ENCODE data around the gene MIX23.

MIX23 gene

DNA sequence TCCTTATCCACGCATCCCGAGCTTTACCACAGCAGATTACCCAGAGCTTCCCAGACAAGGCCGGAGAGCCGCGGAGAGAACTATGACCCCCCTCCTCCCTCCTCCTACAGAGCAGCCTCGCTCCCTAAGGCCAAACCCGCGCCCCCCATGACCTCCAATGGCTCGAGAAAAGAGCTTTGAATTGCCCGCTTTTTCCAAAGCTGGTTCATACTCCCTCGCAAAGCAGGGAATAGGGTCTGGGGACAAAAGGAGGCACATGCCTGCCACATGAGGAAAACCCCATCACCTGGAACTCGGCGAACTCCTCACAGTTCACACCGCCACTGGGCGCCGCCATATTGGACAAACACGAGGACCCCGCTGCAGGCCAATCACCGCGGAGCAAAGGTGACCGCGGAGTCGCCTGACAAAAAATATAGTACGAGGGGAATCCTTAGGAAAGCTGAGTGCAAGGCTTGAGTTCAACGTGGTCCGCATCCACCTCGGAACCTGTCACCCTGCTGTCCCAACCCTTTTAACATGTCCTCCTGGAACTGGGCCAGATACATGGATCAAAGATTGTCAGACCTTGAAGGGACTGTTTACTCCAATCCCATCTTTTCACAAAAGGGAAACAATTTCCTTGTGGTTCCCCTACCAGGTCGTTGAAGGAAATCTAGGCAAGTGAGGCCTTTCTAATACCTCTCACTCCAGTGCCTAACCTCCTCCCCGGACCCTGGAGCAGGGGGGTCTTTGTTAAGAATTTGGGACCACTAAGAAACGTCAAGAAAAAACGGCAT lies at the start of gene MIX23:
Gene MIX23 (minus strand): TSS at position 344 of the 779 bp plus-strand sequence. CDS start 7 bp downstream, at position 337.
- peak; percentile 83 for DNase-seq

DNA sequence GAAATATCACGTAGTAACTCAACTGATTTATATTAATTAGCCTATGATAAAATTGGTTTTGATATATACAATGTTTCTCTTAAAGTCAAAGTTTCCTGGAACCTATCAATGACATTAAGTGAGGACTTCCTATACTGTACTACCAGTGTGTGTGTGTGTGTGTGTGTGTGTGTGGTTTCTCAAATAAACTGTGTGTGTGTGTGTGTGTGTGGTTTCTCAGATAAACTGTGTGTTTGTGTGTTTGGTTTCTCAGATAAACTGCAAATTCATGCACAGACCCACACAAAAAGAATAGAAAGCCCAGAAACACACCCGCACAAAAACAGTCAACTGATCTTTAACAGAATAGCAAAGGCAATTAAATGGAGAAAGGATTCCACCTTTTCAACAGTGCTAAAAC lies 47.3 kb upstream of the MIX23 start:
- no peak for DNase-seq

- no peak for DNase-seq
Observed at GRCh38 chr3:122427857-122428471, 44.9 kb upstream of the MIX23 start.

DNA sequence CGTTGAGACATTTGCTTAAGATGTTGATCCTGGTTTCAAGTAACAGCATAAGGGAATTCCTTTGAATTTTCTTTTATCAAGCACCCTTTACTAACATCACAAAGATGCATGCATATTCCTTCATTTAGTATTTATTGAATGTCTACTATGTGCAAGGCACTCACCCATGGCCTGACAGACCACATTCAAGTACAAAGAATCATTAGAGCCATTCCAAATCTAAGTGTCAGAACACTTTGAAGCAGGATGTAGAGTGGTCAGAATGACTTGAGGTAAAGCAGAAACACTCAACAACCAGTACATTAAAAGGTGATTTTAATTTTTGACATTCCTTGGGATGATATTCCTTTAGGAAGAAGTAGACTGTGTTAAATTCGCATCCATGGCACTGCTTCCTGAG lies 38.8 kb upstream of the MIX23 start:
- DNase-seq, result no peak

- no peak for DNase-seq
Observed at GRCh38 chr3:122421101-122421500, 38.1 kb upstream of the MIX23 start.

DNA sequence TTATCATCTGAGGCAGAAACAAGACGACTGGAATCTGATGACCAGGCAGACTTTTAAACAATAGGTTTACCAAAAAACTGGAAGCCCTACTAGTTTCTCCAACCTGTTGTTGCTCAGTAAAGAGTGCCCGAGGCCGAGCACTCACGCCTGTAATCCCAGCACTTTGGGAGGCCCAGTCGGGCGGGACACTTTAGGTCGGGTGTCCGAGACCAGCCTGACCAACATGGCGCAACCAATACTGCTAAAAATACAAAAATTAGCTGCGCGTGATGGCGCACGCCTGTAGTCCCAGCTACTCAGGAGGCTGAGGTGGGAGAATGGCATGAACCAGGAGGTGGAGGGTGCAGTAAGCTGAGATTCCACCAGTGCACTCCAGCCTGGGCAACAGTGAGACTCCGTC lies 33.9 kb upstream of the MIX23 start:
- DNase-seq, result no peak

GRCh38 chr3:122415762-122416654 lies 33.0 kb upstream of the MIX23 start, which contains the start of gene WDR5B:
TSS of gene WDR5B (minus strand) at chr3:122416062. CDS start at chr3:122415528, 534 bp downstream.
- DNase-seq, result peak; percentile 96

GRCh38 chr3:122415104-122415744 lies 32.2 kb upstream of the MIX23 start:
- DNase-seq, result peak; percentile 43

DNA sequence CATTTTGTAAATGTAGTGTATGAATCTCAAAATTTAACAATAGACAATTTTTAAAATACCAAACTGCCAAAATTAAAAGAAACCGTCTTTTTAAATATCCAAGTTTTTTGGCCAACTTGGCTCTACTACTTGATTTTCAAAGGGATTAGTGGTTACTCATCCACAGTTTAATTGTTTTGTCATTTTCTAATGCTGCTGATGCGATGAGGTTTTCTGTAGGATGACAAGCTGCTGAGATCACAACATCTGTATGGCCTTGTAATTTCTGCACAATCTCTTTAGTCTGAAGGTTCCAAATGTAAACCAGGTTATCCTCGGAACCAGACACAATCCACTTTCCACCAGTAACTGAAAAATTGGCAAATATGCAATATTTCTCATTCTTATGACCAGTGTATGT lies 31.4 kb upstream of the MIX23 start:
- no peak for DNase-seq

DNA sequence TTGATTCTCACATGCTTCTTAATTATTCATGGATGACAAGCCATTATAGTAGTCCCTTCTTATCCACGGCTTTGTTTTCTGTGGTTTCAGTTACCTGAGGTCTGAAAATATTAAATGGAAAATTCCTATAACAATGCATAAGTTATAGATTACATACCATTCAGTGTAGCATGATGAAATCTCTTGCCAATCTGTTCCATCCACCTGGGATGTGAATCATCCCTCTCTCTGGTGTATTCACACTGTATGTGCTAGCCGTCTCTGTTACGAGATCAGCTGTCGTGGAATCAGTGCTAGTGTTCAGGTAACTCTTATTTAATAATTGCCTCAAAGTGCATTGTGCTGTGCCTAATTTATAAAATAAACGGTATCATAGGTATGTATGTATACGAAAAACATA lies 27.6 kb upstream of the MIX23 start:
- no peak for DNase-seq

GRCh38 chr3:122410111-122410510 lies 27.1 kb upstream of the MIX23 start:
- no peak for DNase-seq

- DNase-seq, result no peak
Observed at GRCh38 chr3:122409446-122409845, 26.4 kb upstream of the MIX23 start.

DNA sequence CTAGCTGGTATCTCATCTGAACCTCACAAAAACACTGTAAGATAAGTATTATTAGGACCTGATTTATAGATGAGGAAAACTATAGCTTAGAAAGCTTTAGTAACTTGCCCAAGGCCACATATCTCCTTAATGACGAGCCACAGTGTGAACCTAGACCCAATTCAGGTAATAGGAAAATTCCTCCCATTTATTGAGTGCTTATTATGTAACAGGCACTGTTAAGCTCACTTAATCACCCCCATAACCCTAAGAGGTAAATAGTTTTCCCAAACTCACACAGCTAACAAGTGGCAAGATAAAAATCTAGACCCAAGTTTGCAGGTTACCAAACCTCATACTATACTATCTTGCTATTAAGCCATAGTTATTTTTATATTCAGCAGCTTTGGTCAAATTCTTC lies 24.9 kb upstream of the MIX23 start:
- no peak for DNase-seq

DNA sequence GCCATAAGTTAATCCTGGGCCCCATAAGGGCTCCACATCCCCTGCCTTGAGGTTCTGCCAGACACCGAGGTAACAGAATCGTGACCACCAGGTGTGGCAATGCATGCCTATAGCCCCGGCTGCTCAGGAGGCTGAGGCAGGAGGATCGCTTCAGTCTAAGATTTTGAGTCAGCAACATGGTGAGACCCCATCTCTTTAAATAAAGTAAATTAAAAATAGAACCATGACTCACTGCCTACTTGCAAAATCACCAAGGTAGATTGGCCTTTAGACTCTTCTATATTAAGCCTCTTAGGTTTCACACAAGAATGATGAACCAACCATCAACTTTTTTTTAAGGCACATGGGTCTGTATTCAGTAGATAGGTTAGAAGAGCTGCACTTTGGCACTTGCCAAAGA lies 23.2 kb upstream of the MIX23 start:
- no peak for DNase-seq

DNA sequence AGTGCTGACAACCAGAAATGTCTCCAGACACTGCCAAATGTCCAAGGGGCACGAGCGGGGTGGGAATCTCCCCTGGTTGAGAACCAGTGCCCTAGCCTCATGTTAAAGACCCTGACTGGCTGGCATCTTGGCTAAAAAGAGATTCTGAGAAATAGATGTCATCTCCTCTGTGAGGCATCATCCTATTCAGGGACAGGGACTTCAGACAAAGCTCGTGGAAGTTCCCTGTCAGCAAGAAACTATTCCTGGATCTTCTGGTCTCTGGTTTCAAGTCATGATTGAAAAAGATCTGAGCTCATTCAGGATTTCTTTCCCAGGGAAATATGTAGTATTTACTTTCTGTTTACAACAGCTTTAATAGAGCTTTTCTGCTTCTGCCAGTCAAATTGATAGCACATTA lies 22.0 kb upstream of the MIX23 start:
- no peak for DNase-seq

DNA sequence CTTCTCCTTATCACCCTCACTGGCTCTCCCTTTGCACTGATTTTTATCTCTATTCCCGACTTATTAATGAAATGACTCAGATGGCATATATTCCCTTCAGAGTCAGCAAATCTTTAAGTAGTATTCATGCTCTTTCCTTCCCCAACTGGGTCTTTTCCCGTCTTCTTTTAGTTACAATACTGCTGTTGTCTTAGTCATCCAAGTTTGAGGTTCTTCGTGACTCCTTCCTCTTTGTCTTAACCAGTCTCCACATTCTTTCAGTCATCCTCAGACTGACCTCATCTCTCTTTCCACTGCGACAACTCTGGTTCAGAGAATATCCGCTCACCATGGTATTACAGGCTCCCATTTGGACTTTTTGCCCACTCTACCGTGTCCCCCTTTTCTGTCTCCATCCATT lies 20.5 kb upstream of the MIX23 start:
- DNase-seq, result no peak

GRCh38 chr3:122398920-122399319 lies 15.9 kb upstream of the MIX23 start:
- DNase-seq, result no peak

DNA sequence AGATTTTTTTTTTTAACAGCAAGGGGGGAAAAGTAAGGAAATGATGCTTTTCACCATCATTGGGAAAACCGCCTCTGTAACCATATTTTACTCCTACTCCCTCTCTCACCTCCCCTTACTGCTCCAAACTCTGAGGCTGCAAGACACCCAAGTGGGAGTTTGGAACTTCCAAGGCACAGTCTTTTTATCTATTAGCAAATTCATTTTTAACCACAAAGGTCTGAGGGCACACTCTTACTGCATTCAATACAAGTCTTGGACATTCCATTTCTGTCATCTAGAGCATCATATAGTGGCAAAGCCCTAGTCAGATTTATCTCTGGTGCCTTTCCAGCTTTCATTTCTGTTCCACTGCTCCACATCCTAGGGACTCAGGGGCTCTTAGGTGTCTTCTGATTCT lies 14.2 kb upstream of the MIX23 start:
- no peak for DNase-seq

GRCh38 chr3:122396511-122396910 lies 13.5 kb upstream of the MIX23 start:
- no peak for DNase-seq

DNA sequence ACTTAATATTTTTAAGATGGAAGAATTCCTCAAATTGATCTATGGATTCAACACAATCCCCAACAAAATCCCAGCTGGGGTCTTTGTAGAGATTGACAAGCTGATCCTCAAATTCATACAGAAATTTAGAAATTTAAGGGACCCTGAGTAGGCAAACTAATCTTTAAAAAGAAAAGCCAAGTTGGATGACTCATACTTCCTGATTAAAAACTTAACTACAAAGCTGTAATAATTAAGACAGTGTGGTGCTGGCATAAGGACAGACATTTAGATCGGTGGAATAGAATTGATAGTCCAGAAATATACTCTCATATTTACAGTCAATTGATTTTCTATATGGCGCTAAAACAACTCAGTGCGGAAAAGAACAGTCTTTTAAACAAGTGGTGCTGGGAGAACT lies 12.6 kb upstream of the MIX23 start:
- no peak for DNase-seq

- DNase-seq, result no peak
Observed at GRCh38 chr3:122394173-122394572, 11.1 kb upstream of the MIX23 start.

DNA sequence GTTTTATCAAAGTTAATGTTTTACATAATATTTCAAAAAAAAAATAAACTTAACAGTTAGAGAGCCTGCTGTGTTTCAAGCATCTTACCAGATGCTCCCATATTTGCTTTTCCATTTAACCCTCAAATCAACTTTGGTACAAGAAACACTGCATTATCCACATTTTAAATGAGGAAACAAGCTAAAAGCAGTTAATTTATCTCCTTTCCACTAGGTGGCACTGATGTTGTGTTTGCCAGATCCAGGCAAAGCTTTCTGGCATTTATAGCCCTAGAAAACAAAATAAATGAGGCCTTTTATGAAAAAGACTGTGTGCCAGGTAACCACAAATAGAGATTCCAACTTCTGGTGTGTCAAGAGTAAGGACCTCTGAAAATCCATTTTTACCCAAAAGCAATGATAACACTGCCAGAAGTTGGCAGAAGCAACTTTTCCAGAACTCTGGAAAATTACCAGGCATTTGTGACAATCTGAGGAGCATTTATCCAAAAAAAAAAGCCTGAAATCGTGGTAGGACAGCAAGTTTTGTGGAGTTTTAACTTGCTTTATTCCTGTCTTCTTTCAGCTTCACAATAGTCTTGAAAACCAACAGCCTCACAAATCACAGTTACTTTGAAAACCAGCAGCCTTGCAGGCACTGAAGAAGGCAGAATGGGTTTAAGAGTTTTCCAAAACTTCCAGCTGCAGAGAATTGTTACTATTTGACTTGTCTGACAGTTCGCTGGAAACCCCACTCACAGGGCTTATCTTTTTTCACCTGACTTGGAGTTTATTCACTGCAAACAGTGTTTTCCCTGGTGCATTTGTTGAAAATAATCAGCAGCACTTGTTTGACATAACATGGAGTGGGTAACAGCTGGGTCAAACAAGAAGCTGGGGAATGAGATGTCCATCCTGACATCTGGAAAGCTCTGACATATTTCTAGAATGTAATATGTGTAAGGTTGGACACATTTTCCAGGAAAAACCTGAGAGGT lies 10.1 kb upstream of the MIX23 start:
- DNase-seq, result no peak
